Superior temporal gyrus (tissue), 1 donor: ENCODE results near the gene SAP30BP.

Experiments
- DNase-seq: peaks from one replicate; pipeline ENCODE4 v3.0.0-alpha.2; 2016; ENCODE audit errors: extremely low spot score

The SAP30BP gene

GRCh38 chr17:75719732-75720131 is 52.6 kb downstream of the SAP30BP start:
- no peak for DNase-seq

DNA sequence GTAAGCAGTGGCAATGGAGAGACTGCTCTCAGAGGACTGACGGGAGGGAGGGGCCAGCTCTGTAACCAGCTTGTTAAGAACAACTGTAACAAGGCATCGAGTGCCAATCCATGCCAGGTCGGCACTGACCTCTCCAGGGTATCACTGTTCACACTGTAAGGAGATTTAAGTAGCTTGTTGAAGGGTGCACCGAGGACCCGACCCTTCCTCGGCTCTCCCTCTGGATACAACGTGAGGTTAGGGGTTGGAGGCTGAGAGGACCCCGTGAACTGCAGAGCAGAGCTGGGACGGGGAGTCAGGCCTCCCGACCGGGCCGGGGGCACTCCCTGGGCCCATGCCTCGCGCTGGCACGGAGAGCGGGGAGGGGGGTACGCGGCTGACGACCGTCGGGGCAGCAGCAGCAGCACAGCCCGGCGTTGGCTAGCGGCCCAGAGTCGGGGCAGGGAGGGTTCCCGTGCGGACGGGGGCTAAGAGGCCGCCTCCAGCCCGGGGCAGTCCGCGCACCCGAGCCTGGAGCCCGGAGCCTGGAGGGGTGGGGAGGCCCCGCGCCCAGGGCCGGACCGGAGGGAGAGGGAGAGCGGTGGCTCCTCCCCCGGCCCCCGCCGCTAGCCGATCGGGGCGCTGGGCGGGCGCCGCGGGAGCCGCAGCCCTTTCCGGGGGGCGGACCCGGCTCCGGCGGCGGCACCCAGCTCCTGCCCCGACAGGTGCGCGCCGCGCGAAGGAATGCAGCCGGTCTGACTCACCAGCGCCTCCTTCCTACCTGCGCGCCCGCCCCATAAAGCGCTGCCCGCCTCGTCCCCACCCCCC is 53.7 kb downstream of the SAP30BP start, which contains the start of gene ITGB4:
TSS of gene ITGB4 (plus strand) at position 804 of the 807 bp plus-strand sequence. CDS start 3,245 bp downstream, outside the sequence.
- DNase-seq, result peak; percentile 35

DNA sequence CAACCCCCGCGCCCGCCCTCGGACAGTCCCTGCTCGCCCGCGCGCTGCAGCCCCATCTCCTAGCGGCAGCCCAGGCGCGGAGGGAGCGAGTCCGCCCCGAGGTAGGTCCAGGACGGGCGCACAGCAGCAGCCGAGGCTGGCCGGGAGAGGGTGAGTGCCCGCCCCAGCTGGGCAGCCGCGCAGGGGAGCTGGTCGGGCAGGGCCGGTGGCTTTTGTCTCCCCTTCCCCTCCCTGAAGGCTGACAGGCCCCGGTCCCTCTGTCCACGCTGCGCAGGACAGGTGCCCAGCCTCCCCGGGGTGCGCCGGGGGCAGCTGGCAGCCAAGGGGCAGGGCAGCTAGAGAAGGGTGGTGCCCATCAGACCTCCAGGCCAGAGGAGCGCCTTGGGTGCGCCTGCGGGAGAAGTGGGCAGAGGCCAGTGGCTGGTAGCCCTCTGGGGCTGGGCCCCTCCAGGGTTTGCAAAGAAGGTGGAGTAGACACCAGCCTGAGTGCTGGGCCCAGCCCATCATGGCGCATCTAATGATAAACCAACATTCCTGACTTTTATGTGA is 54.4 kb downstream of the SAP30BP start:
- no peak for DNase-seq

DNA sequence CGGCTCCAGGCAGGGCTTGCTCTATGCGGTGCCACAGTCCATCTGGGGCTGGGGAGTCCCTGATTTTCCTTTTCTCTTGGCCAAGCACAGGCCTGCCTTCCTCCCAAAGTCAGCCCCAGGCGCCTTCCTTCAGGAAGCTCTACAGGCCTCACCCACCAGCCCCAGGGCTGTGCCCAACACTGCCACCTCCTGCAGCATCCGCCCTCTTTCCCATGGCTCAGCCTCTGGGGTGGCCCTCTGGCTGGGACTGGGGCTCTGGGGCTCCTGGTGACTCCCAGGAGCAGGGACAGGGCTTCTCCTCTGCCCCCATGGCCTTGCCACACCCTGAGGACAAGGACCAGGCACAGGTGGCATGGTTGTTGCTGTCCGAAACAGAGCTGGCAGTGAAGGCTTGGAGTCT is 54.9 kb downstream of the SAP30BP start:
- DNase-seq, result no peak

- DNase-seq, result no peak
These were observed 55.5 kb downstream of the SAP30BP start for GRCh38 chr17:75722542-75723095.

GRCh38 chr17:75723171-75723930 is 56.2 kb downstream of the SAP30BP start:
- DNase-seq, result no peak

GRCh38 chr17:75724016-75725003 is 57.2 kb downstream of the SAP30BP start:
- no peak for DNase-seq

DNA sequence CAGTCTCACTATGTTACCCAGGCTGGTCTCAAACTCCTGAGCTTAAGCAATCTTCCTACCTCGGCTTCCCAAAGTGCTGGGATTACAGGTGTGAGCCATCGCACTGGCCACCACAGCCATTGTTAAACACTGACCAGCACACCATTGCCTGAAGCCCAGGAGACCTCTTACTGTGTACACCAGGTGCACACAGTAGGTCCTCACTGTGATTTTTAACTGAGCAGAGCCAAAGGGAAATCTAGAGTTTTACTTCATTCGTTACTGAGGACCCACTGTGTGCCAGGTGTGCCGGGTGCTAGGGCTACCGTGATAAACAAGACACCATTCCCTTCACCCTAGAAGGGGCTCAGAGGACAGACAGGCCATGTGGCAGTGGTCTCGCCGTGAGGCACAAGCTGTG is 58.4 kb downstream of the SAP30BP start:
- DNase-seq, result no peak

DNA sequence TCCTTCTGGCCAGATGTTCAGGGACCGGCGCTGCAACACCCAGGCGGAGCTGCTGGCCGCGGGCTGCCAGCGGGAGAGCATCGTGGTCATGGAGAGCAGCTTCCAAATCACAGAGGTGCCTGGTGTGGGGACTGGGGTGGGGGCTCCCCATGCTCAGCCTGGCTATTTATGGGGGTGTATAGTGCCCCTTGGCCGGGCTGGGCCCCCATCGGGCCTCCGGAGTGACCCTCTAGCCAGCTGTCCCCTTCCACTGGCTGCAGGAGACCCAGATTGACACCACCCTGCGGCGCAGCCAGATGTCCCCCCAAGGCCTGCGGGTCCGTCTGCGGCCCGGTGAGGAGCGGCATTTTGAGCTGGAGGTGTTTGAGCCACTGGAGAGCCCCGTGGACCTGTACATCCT is 60.3 kb downstream of the SAP30BP start:
- DNase-seq, result no peak

- DNase-seq, result no peak
These were observed 62.2 kb downstream of the SAP30BP start for GRCh38 chr17:75729351-75729750.

- DNase-seq, result no peak
These were observed 62.9 kb downstream of the SAP30BP start for GRCh38 chr17:75730065-75730464.

- no peak for DNase-seq
These were observed 64.1 kb downstream of the SAP30BP start for GRCh38 chr17:75731086-75731715.

GRCh38 chr17:75731716-75732498 is 64.8 kb downstream of the SAP30BP start:
- DNase-seq, result no peak

GRCh38 chr17:75733471-75733870 is 66.3 kb downstream of the SAP30BP start:
- no peak for DNase-seq

- no peak for DNase-seq
These were observed 67.6 kb downstream of the SAP30BP start for GRCh38 chr17:75734674-75735294.

GRCh38 chr17:75736173-75736835 is 69.2 kb downstream of the SAP30BP start:
- DNase-seq, result no peak

DNA sequence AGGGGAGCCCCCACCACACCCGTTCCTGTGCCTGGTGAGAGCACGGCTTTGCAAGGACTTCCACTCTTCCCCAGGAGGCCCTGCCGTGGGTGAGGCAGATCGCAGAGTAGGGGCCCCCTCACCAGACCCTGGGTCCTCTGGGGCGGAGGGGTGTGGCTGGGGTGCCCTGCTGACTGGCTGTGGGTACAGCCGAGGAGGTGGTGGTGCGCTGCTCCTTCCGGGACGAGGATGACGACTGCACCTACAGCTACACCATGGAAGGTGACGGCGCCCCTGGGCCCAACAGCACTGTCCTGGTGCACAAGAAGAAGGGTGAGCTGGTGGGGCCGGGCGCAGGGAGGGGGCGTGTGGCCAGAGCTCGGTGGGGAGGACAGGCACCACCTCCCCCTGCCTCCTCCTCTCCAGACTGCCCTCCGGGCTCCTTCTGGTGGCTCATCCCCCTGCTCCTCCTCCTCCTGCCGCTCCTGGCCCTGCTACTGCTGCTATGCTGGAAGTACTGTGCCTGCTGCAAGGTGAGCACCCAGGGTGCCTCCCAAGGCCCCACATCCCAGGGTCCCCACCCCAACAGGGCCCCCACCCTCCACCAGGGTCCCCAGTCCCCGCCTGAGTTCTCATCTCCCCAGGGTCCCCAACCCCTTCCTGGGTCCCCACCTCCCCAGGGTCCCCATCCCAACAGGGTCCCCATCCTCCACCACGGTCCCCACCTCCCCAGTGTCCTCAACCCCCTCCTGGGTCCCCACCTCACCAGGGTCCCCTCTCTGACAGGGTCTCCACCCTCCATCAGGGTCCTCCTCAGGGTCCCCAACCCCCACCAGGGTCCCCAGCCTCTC is 70.2 kb downstream of the SAP30BP start:
- no peak for DNase-seq
